IgD-negative memory B cell (primary cell): Measurements from ENCODE around the gene OSGIN1. TPM values are rescaled to one million over a fixed set of nuclear protein-coding genes. Genes with fewer than 3 reads are reported as not detected.

Source experiments
- H3K27ac Mint-ChIP-seq, 3 donors: one replicate each; pipeline ENCODE4 v1.8.0; 2020 to 2022; ENCODE audit warnings: mild to moderate bottlenecking in 3 of 3, mixed read lengths in 3 of 3, moderate library complexity in 1 of 3
- H3K27me3 Mint-ChIP-seq: one replicate; pipeline ENCODE4 v1.8.0; 2021; ENCODE audit warnings: mixed read lengths
- H3K36me3 Mint-ChIP-seq: one replicate; pipeline ENCODE4 v1.8.0; 2020; ENCODE audit warnings: mild to moderate bottlenecking, mixed read lengths
- H3K4me1 Mint-ChIP-seq, 3 donors: one replicate each; pipeline ENCODE4 v1.8.0; 2020 to 2022; ENCODE audit warnings: mixed read lengths in 3 of 3, mild to moderate bottlenecking in 1 of 3
- H3K4me3 Mint-ChIP-seq, 4 donors: one replicate each; pipeline ENCODE4 v1.8.0; 2020 to 2022; ENCODE audit warnings: mild to moderate bottlenecking in 4 of 4, mixed read lengths in 4 of 4, moderate library complexity in 3 of 4
- H3K9me3 Mint-ChIP-seq, 3 donors: one replicate each; pipeline ENCODE4 v1.8.0; 2020 to 2021; ENCODE audit warnings: mixed read lengths in 3 of 3, mild to moderate bottlenecking in 1 of 3
- polyA plus RNA-seq: library from polyadenylated mRNA; unstranded; fragments of 300-500 nt; fragmentation: Illumina TruSeq; gene quantifications from one replicate; pipeline ENCODE4 v1.2.3, GENCODE V29; 2021

Gene OSGIN1
- polyA plus RNA-seq, 1 donor from 2014 or later = 0.46 TPM

DNA sequence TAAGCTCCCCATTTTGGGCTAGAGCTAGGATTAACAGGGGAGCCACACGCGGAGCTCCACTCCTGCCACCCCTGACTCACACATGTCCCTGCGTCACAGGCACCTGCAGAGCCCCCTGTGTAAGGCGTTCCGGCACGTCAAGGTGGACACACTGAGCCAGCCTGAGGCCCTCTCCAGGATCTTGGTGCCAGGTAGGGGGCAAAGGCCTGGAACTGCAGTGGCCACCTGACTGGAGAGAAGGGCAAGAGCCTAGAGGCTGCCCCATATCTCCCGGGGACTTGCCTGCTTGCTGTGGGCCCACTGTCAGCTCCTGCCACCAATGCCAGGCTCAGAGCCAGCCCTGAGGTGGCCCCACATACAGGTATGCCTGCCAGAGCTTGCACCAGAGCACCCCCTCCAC, 48.7 kb downstream of the OSGIN1 start:
- H3K4me1 Mint-ChIP-seq = no peaks in the 10 kb centered on the region
- H3K9me3 Mint-ChIP-seq = no peaks in the 10 kb centered on the region
- no peaks in the 10 kb centered on the region for H3K36me3 Mint-ChIP-seq
- H3K27me3 Mint-ChIP-seq = peaks cover 12% of the 10 kb centered on the region
- H3K27ac Mint-ChIP-seq = no peak overlapping the region
- H3K4me3 Mint-ChIP-seq = no peak overlapping the region

DNA sequence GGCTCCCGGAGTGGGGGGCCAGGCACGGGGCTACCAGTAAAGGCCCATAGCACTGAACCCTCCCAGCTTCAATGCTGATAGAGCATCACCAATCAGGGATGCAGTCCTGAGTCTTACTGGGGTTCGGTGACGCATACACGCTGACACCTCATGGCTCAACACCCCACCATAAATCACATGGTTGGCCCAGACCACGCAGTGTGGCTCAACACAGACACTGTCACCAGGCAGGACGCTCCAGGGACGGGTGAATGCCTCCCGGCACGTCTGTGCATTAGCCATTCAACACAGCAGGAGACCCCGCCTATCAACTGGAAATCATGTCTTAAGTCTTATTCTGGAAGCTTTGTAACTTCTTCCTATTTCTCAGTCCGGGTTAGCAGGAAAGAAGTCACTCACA, 50.0 kb downstream of the OSGIN1 start:
- Mint-ChIP-seq H3K4me1 (no peaks in the 10 kb centered on the region), H3K4me3 (no peak overlapping the region), H3K9me3 (no peaks in the 10 kb centered on the region), H3K36me3 (no peaks in the 10 kb centered on the region), H3K27ac (no peak overlapping the region), H3K27me3 (peaks cover 9% of the 10 kb centered on the region)

DNA sequence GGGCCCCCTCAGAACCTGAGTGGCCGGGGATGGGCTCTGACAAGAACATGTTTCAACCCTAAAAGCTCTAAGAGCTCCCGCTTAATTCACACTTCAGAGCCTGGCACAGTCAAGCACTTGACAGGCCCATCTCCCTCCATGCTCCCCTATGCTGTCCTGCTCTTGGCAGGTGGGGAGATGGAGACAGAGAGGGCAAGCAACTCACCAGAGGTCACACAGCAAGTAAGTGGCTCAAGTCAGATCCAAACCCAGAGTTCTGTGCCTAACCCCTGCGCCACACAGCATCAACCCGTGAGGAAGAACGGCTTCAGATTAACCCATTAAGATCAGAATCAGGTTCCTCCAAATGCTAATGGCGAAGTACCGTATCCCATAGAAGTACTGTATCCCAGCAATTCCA, 51.4 kb downstream of the OSGIN1 start:
- Mint-ChIP-seq H3K4me1 (no peaks in the 10 kb centered on the region), H3K27me3 (peaks cover 11% of the 10 kb centered on the region), H3K4me3 (no peak overlapping the region)

DNA sequence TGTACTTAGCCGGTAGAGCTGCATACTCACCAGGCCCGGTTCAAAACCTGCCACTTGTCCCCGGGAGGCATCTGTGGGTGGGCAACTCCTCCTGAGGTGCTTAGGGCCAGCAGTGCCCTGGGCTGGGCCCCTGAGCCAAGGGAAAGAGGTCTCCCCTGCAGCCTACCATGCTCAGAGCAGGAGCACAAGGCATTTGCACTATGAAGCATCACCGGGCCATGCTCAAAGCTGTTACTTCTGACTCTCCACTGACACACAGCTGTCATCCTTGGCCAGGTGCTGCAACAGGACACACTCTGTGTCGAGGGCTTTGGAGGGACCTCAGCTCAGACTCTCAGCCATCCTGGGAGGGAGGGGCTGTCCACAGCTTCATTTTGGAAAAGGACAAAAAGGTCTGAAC, 52.4 kb downstream of the OSGIN1 start:
- Mint-ChIP-seq H3K36me3 (no peaks in the 10 kb centered on the region), H3K4me3 (no peak overlapping the region), H3K9me3 (no peaks in the 10 kb centered on the region), H3K27me3 (peaks cover 14% of the 10 kb centered on the region), H3K27ac (no peak overlapping the region), H3K4me1 (no peaks in the 10 kb centered on the region)

More for the DNA sequence above, 51.4 kb downstream of the OSGIN1 start:
- Mint-ChIP-seq H3K9me3 (no peaks in the 10 kb centered on the region), H3K27ac (no peak overlapping the region), H3K36me3 (no peaks in the 10 kb centered on the region)

DNA sequence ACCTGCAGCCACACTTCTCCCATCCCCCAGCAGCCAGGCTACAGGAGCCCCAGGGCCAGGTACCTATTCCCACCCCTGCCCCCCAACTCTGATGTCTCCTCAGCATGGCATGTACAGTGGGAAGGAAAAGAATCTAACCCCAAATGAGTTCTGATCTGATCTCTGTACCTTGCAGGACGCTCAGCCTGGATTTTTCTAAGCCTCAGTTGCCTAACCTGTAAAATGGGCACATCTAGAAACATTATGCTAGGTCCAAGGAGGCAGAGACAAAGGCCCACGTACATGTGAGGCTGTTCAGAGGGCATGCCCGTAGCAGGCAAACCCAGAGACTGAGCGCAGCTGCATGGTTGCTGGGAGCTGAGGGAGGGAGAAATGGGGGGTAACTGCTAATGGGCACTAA, 54.5 kb downstream of the OSGIN1 start:
- H3K27ac Mint-ChIP-seq = no peak overlapping the region
- no peak overlapping the region for H3K4me3 Mint-ChIP-seq
- peaks cover 13% of the 10 kb centered on the region for H3K27me3 Mint-ChIP-seq
- no peaks in the 10 kb centered on the region for H3K9me3 Mint-ChIP-seq
- H3K36me3 Mint-ChIP-seq = no peaks in the 10 kb centered on the region
- H3K4me1 Mint-ChIP-seq = no peaks in the 10 kb centered on the region

DNA sequence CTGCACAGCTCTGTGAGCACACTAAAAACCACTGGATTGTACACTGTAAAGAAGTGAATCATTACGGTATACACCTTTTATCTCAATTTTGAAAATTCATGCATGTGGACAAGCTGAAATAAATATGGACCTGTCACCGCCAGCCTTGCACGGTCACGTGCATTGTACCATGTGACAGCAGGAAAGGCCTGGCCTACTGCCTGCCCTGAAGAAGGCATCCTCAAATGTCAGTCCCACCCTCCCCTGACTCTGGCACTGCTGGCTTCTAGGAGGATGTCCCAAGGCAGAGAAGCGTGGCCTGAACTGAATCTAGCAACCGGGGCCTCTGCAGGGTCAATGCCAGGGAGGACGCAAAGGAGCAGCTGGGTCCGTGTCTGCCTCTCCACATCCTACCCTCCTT, 54.9 kb downstream of the OSGIN1 start:
- Mint-ChIP-seq H3K4me3 (peak overlapping the region in 1 of 4 donors; percentile 39), H3K4me1 (no peaks in the 10 kb centered on the region), H3K9me3 (no peaks in the 10 kb centered on the region), H3K27me3 (peaks cover 13% of the 10 kb centered on the region), H3K27ac (no peak overlapping the region), H3K36me3 (no peaks in the 10 kb centered on the region)

DNA sequence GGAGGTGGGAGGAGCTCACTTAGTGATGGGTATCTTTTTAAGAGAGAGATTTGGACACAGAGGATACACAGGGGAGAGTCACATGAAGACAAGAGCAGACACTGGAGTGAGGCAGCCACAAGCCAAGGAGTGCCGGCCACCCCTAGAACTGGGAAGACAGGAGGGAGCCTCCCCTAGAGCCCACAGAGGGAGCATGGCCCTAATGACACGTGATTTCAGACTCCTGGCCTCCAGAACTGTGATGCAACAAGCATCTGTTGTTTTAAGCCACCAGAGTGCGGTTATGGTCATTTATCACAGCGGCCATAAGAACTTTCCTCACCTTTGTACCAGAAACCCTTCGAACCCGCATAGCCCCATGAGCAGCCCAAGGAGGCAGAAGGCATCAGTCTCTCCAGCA, 56.2 kb downstream of the OSGIN1 start:
- no peaks in the 10 kb centered on the region for H3K9me3 Mint-ChIP-seq
- peaks cover 12% of the 10 kb centered on the region for H3K27me3 Mint-ChIP-seq
- no peak overlapping the region for H3K4me3 Mint-ChIP-seq
- H3K4me1 Mint-ChIP-seq = peaks cover 0 to 2% (median 0%) of the 10 kb centered on the region in 3 donors
- no peak overlapping the region for H3K27ac Mint-ChIP-seq
- no peaks in the 10 kb centered on the region for H3K36me3 Mint-ChIP-seq

DNA sequence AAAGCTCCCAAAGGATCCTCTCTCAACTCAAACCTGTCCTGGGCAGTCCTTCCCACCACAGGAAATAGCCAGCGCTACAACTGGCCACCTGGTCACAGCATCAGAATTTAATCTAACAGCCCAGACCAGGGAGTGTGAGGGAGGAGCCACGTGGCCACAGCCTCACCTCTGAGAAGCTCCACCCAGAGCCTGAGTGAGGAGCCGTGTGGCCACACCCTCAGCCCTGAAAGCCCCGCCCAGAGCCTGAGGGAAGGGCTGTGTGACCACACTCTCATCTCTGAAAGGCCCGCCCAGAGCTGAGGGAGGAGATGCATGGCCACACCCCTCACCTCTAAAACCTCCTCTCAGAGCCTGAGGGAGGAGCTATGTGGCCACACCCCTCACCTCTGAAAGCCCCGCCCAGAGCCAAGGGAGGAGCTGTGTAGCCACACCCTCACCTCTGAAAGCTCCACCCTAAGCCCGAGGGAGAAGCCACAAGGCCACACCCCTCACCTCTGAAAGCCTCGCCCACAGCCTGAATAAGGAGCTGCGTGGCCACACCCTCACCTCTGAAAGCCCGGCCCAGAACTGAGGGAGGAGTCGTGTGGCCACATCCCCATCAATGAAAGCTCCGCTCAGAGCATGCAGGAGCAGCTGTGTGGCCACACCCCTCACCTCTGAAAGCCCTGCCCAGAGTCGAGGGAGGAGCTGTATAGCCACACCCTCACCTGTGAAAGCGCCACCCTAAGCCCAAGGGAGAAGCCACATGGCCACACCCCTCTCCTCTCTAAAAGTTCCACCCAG, 60.9 kb downstream of the OSGIN1 start:
- H3K9me3 Mint-ChIP-seq = no peaks in the 10 kb centered on the region
- H3K4me1 Mint-ChIP-seq = peaks cover 0 to 3% (median 0%) of the 10 kb centered on the region in 3 donors
- H3K27ac Mint-ChIP-seq = peak overlapping the region in 1 of 3 donors; percentile 86
- H3K27me3 Mint-ChIP-seq = peaks cover 10% of the 10 kb centered on the region
- H3K36me3 Mint-ChIP-seq = no peaks in the 10 kb centered on the region
- peak overlapping the region in 2 of 4 donors; percentile 45 to 57 for H3K4me3 Mint-ChIP-seq

DNA sequence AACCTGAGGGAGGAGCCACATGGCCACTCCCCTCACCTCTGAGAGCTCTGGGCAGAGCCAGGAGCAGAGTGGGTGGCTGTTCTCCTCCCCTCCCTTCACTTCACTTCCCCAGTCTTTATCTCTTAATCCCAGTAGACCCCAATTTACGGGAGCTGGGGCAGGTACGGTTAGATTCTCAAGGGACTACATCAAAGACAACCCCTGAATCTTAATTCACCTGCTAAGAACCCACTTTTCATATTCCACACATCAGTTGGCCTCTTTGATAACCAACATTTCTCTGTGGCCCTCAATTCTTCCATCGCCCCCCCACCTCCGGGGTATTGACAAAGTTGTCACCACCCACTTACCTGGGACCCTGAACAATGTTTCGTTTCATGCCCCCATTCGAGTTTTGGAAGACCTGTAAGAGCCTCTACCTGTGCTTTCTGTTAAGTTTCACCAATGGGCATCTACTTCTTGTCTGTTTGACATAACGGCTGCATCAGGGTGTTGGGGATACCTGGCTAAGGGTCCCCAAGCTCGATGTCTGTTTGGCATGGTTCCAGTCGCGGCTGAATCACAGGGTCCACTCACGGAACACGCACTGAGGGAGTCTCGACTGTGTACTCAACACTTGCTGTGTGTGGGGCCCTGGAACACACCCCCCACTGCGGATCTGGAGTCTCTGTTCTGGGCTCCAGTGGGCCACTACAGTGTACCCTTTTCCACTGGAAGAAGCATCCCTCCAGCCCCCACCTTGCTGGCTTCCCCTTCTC, 61.7 kb downstream of the OSGIN1 start:
- Mint-ChIP-seq H3K4me1 (peaks cover 0 to 3% (median 0%) of the 10 kb centered on the region in 3 donors), H3K27ac (no peak overlapping the region), H3K27me3 (peaks cover 4% of the 10 kb centered on the region), H3K4me3 (peak overlapping the region in 1 of 4 donors; percentile 57), H3K9me3 (peaks cover 0 to 4% (median 1%) of the 10 kb centered on the region in 3 donors), H3K36me3 (no peaks in the 10 kb centered on the region)

DNA sequence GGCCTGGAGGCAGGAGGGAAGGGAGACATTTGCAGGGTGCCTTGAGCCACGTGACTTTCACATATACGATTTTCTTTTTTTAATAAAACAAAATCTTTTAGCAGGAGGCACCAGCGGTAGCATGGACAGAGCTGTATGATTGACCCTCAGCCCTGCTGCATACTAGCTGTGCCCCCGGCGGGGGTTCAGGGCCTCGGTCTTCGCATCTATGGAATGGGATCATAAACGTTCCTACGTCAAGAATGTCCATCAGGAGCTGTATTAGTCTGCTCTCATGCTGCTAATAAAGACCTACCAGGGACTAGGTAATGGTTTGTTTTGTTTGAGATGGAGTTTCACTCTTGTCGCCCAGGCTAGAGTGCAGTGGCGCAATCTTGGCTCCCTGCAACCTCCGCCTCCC, 62.4 kb downstream of the OSGIN1 start:
- Mint-ChIP-seq H3K4me3 (no peak overlapping the region), H3K9me3 (peaks cover 0 to 4% (median 1%) of the 10 kb centered on the region in 3 donors), H3K27ac (no peak overlapping the region), H3K27me3 (peaks cover 4% of the 10 kb centered on the region), H3K36me3 (no peaks in the 10 kb centered on the region), H3K4me1 (peaks cover 0 to 3% (median 0%) of the 10 kb centered on the region in 3 donors)

Other genes starting within 250 kb of the OSGIN1 start
- 41.4 TPM for gene HSBP1, start 145.3 kb upstream of the OSGIN1 start, polyA plus RNA-seq
- gene MLYCD, start 54.1 kb upstream of the OSGIN1 start, polyA plus RNA-seq = 1.7 TPM
- not detected for gene NECAB2, start 15.0 kb downstream of the OSGIN1 start, polyA plus RNA-seq
- gene SLC38A8, start 89.6 kb downstream of the OSGIN1 start, polyA plus RNA-seq = not detected
- 52.2 TPM for gene MBTPS1, start 163.7 kb downstream of the OSGIN1 start, polyA plus RNA-seq
- gene HSDL1, start 191.9 kb downstream of the OSGIN1 start, polyA plus RNA-seq = 12.3 TPM
- not detected for gene DNAAF1, start 192.1 kb downstream of the OSGIN1 start, polyA plus RNA-seq
- gene TAF1C, start 233.8 kb downstream of the OSGIN1 start, polyA plus RNA-seq = 6.5 TPM
- not detected for gene ADAD2, start 237.9 kb downstream of the OSGIN1 start, polyA plus RNA-seq